BLaER1 treated with 17β-estradiol and CSF1 and Interleukin-3, amounts not matched to agents 10 nM and 100 nM (cell line): ENCODE measurements around the gene TMTC1.

ENCODE experiments used
- H3K27ac ChIP-seq, 11 experiments: shearing (Covaris generic); formaldehyde crosslinking; 2 replicates each; pipeline ENCODE4 v1.8.1; 2022
- H3K27me3 ChIP-seq, 11 experiments: shearing (Covaris generic); formaldehyde crosslinking; 2 replicates each; pipeline ENCODE4 v1.8.1; 2022
- H3K36me3 ChIP-seq, 11 experiments: shearing (Covaris generic); formaldehyde crosslinking; 2 replicates each; pipeline ENCODE4 v1.8.1; 2022
- H3K4me1 ChIP-seq, 10 experiments: shearing (Covaris generic); formaldehyde crosslinking; 2 replicates each; pipeline ENCODE4 v1.8.1; 2022
- H3K4me2 ChIP-seq, 11 experiments: shearing (Covaris generic); formaldehyde crosslinking; 2 replicates each; pipeline ENCODE4 v1.8.1; 2022
- H3K4me3 ChIP-seq, 10 experiments: shearing (Covaris generic); formaldehyde crosslinking; 2 replicates each; pipeline ENCODE4 v1.8.1; 2022
- H3K9ac ChIP-seq, 11 experiments: shearing (Covaris generic); formaldehyde crosslinking; 2 replicates each; pipeline ENCODE4 v1.8.1; 2022
- H3K9me3 ChIP-seq, 11 experiments: shearing (Covaris generic); formaldehyde crosslinking; replicated peaks in 1 of 11; 2 replicates each; pipeline ENCODE4 v1.8.1; 2022
- H4K20me1 ChIP-seq, 11 experiments: shearing (Covaris generic); formaldehyde crosslinking; 2 replicates each; pipeline ENCODE4 v1.8.1; 2022
- Cebpa-rat ChIP-seq, 11 experiments: shearing (Covaris generic); IDR thresholded peaks; 2 replicates each; pipeline ENCODE4 v1.8.1; 2022

TMTC1 gene

GRCh38 chr12:29799591-29799990, 15.8 kb upstream of the TMTC1 start:
- H3K9ac ChIP-seq: no peak overlapping the region
- no peaks in the 10 kb centered on the region for H4K20me1 ChIP-seq
- H3K27me3 ChIP-seq: no peaks in the 10 kb centered on the region
- peaks cover 0 to 4% (median 0%) of the 10 kb centered on the region in 11 experiments; a peak in 1 of 22 replicates for H3K9me3 ChIP-seq
- no peak for TF ChIP-seq Cebpa-rat (IDR thresholded peaks at IDR 0.05)
- H3K4me3 ChIP-seq: no peak overlapping the region
- H3K4me2 ChIP-seq: no peak overlapping the region
- peaks cover 0 to 23% (median 0%) of the 10 kb centered on the region in 10 experiments; a peak in 6 of 20 replicates for H3K4me1 ChIP-seq
- H3K27ac ChIP-seq: no peak overlapping the region
- no peaks in the 10 kb centered on the region for H3K36me3 ChIP-seq

GRCh38 chr12:29797565-29798355, 14.0 kb upstream of the TMTC1 start:
- H4K20me1 ChIP-seq: no peaks in the 10 kb centered on the region
- H3K4me3 ChIP-seq: no peak overlapping the region

GRCh38 chr12:29796823-29797263, 13.1 kb upstream of the TMTC1 start:
- Histone ChIP-seq H4K20me1 (no peaks in the 10 kb centered on the region), H3K27me3 (no peaks in the 10 kb centered on the region), H3K4me3 (no peak overlapping the region), H3K36me3 (no peaks in the 10 kb centered on the region), H3K4me2 (no peak overlapping the region), H3K9me3 (peaks cover 12 to 25% (median 21%) of the 10 kb centered on the region in 11 experiments), H3K27ac (no peak overlapping the region), H3K4me1 (peaks cover 0 to 18% (median 0%) of the 10 kb centered on the region in 10 experiments; a peak in 6 of 20 replicates), H3K9ac (no peak overlapping the region)
- TF ChIP-seq Cebpa-rat (IDR thresholded peaks at IDR 0.05): no peak

More at GRCh38 chr12:29797565-29798355, 14.0 kb upstream of the TMTC1 start:
- H3K27me3 ChIP-seq: no peaks in the 10 kb centered on the region
- TF ChIP-seq Cebpa-rat (IDR thresholded peaks at IDR 0.05): no peak
- H3K9ac ChIP-seq: no peak overlapping the region
- peaks cover 3 to 17% (median 12%) of the 10 kb centered on the region in 11 experiments; a peak in 21 of 22 replicates for H3K9me3 ChIP-seq
- peaks cover 0 to 18% (median 0%) of the 10 kb centered on the region in 10 experiments; a peak in 6 of 20 replicates for H3K4me1 ChIP-seq
- H3K4me2 ChIP-seq: peak overlapping the region in 3 of 11 experiments; percentile 11 to 63 (median 58); a peak in 5 of 22 replicates
- peak overlapping the region in 2 of 11 experiments; percentile 40 to 50; a peak in 4 of 22 replicates for H3K27ac ChIP-seq
- no peaks in the 10 kb centered on the region for H3K36me3 ChIP-seq

- H4K20me1 ChIP-seq: no peaks in the 10 kb centered on the region
- no peak for TF ChIP-seq Cebpa-rat (IDR thresholded peaks at IDR 0.05)
- no peak overlapping the region for H3K4me3 ChIP-seq
- no peak overlapping the region for H3K27ac ChIP-seq
- H3K4me1 ChIP-seq: peaks cover 0 to 18% (median 0%) of the 10 kb centered on the region in 10 experiments; a peak in 6 of 20 replicates
- no peaks in the 10 kb centered on the region for H3K27me3 ChIP-seq
- H3K9me3 ChIP-seq: peaks cover 23 to 34% (median 32%) of the 10 kb centered on the region in 11 experiments
- H3K9ac ChIP-seq: no peak overlapping the region
- no peak overlapping the region for H3K4me2 ChIP-seq
- H3K36me3 ChIP-seq: no peaks in the 10 kb centered on the region
Observed at GRCh38 chr12:29795715-29796114, 12.0 kb upstream of the TMTC1 start.

GRCh38 chr12:29794862-29795261, 11.1 kb upstream of the TMTC1 start:
- peaks cover 26 to 43% (median 36%) of the 10 kb centered on the region in 11 experiments for H3K9me3 ChIP-seq
- H3K4me3 ChIP-seq: no peak overlapping the region
- H3K27ac ChIP-seq: no peak overlapping the region
- peaks cover 0 to 18% (median 0%) of the 10 kb centered on the region in 10 experiments; a peak in 6 of 20 replicates for H3K4me1 ChIP-seq
- TF ChIP-seq Cebpa-rat (IDR thresholded peaks at IDR 0.05): no peak
- H3K4me2 ChIP-seq: no peak overlapping the region
- H4K20me1 ChIP-seq: no peaks in the 10 kb centered on the region
- no peaks in the 10 kb centered on the region for H3K36me3 ChIP-seq
- no peak overlapping the region for H3K9ac ChIP-seq
- no peaks in the 10 kb centered on the region for H3K27me3 ChIP-seq

GRCh38 chr12:29792853-29793252, 9.1 kb upstream of the TMTC1 start:
- Histone ChIP-seq H3K4me1 (peaks cover 0 to 7% (median 0%) of the 10 kb centered on the region in 10 experiments; a peak in 6 of 20 replicates), H4K20me1 (no peaks in the 10 kb centered on the region), H3K36me3 (no peaks in the 10 kb centered on the region), H3K9ac (no peak overlapping the region), H3K27me3 (no peaks in the 10 kb centered on the region), H3K27ac (no peak overlapping the region), H3K4me2 (no peak overlapping the region), H3K9me3 (peaks cover 26 to 43% (median 36%) of the 10 kb centered on the region in 11 experiments), H3K4me3 (peak overlapping the region in 1 of 10 experiments; percentile 15; a peak in 2 of 20 replicates)
- TF ChIP-seq Cebpa-rat (IDR thresholded peaks at IDR 0.05): no peak

- no peaks in the 10 kb centered on the region for H3K27me3 ChIP-seq
- no peak overlapping the region for H3K9ac ChIP-seq
- H3K4me3 ChIP-seq: no peak overlapping the region
- H3K9me3 ChIP-seq: peaks cover 26 to 43% (median 36%) of the 10 kb centered on the region in 11 experiments
- H4K20me1 ChIP-seq: no peaks in the 10 kb centered on the region
- H3K4me1 ChIP-seq: peaks cover 0 to under 1% (median 0%) of the 10 kb centered on the region in 10 experiments; a peak in 1 of 20 replicates
- H3K27ac ChIP-seq: no peak overlapping the region
- no peak overlapping the region for H3K4me2 ChIP-seq
- no peak for TF ChIP-seq Cebpa-rat (IDR thresholded peaks at IDR 0.05)
- no peaks in the 10 kb centered on the region for H3K36me3 ChIP-seq
Observed at GRCh38 chr12:29792132-29792531, 8.4 kb upstream of the TMTC1 start.

GRCh38 chr12:29782871-29783772, 620 bp downstream of the TMTC1 start:
- Histone ChIP-seq H3K27me3 (no peaks in the 10 kb centered on the region), H3K4me1 (peaks cover 0 to 19% (median 0%) of the 10 kb centered on the region in 10 experiments; a peak in 7 of 20 replicates), H3K27ac (peak overlapping the region in 3 of 11 experiments; percentile 40 to 57 (median 42); a peak in 5 of 22 replicates), H3K9ac (no peak overlapping the region), H3K4me2 (peak overlapping the region in 4 of 11 experiments; percentile 27 to 62 (median 54); a peak in 7 of 22 replicates), H3K4me3 (no peak overlapping the region), H3K9me3 (peaks cover 20 to 32% (median 29%) of the 10 kb centered on the region in 11 experiments), H4K20me1 (no peaks in the 10 kb centered on the region), H3K36me3 (no peaks in the 10 kb centered on the region)
- no peak for TF ChIP-seq Cebpa-rat (IDR thresholded peaks at IDR 0.05)
